H9 (cell line): ENCODE data around the gene CCDC40. TPM values are rescaled to one million over a fixed set of nuclear protein-coding genes. Genes with fewer than 3 reads are reported as not detected.

ENCODE experiments used
- DNase-seq: peaks from one replicate; pipeline ENCODE4 v3.0.0-alpha.2; 2017
- H2AFZ ChIP-seq: one replicate; pipeline ENCODE4 v1.6.1; 2013; ENCODE audit warnings: mild to moderate bottlenecking, low read length, control low read depth, moderate library complexity
- H2AK5ac ChIP-seq: 2 replicates; pipeline ENCODE4 v1.6.1; 2013; ENCODE audit warnings: low read length, control low read depth, mixed read lengths; ENCODE audit not compliant: insufficient read length
- H2BK120ac ChIP-seq: one replicate; pipeline ENCODE4 v1.6.1; 2013; ENCODE audit warnings: low read depth, mild to moderate bottlenecking, low read length, control low read depth, inconsistent platforms; ENCODE audit not compliant: poor library complexity, severe bottlenecking
- H2BK12ac ChIP-seq: 2 replicates; pipeline ENCODE4 v1.6.1; 2013; ENCODE audit warnings: low read length, control low read depth, mixed read lengths, low read depth; ENCODE audit not compliant: insufficient read length
- H2BK15ac ChIP-seq: 2 replicates; pipeline ENCODE4 v1.6.1; 2013; ENCODE audit warnings: low read depth, low read length, control low read depth
- H2BK20ac ChIP-seq: one replicate; pipeline ENCODE4 v1.6.1; 2013; ENCODE audit warnings: low read depth, mild to moderate bottlenecking, low read length, control low read depth, inconsistent platforms; ENCODE audit not compliant: poor library complexity, severe bottlenecking
- H2BK5ac ChIP-seq: 2 replicates; pipeline ENCODE4 v1.6.1; 2013; ENCODE audit warnings: low read length, control low read depth, mixed read lengths; ENCODE audit not compliant: insufficient read length
- H3K14ac ChIP-seq: 2 replicates; pipeline ENCODE4 v1.6.1; 2013; ENCODE audit warnings: low read length, control low read depth; ENCODE audit not compliant: insufficient read depth
- H3K18ac ChIP-seq: 2 replicates; pipeline ENCODE4 v1.6.1; 2013; ENCODE audit warnings: low read depth, mild to moderate bottlenecking, mixed read lengths, low read length, control low read depth; ENCODE audit not compliant: insufficient read length
- H3K23ac ChIP-seq: 2 replicates; pipeline ENCODE4 v1.6.1; 2013; ENCODE audit warnings: low read length, control low read depth, mixed read lengths, low read depth; ENCODE audit not compliant: insufficient read length
- H3K23me2 ChIP-seq: 2 replicates; pipeline ENCODE4 v1.6.1; 2013; ENCODE audit warnings: low read depth, mild to moderate bottlenecking, mixed read lengths, low read length, control low read depth; ENCODE audit not compliant: insufficient read length, poor library complexity, severe bottlenecking
- H3K27ac ChIP-seq: 2 replicates; pipeline ENCODE4 v1.5.1; 2013; ENCODE audit warnings: low read length, control low read depth, mixed read lengths, low read depth; ENCODE audit not compliant: insufficient read length
- H3K27me3 ChIP-seq: 2 replicates; pipeline ENCODE4 v1.6.1; 2013; ENCODE audit warnings: low read length, control low read depth, inconsistent platforms; ENCODE audit not compliant: insufficient read depth
- H3K4ac ChIP-seq: 2 replicates; pipeline ENCODE4 v1.6.1; 2013; ENCODE audit warnings: low read depth, mild to moderate bottlenecking, control low read depth, inconsistent platforms, low read length, moderate library complexity
- H3K4me1 ChIP-seq: 2 replicates; pipeline ENCODE4 v1.6.1; 2013; ENCODE audit warnings: low read length, control low read depth, inconsistent platforms; ENCODE audit not compliant: insufficient read depth
- H3K4me2 ChIP-seq: 2 replicates; pipeline ENCODE4 v1.6.1; 2013; ENCODE audit warnings: low read length, control low read depth, mixed read lengths; ENCODE audit not compliant: insufficient read length, insufficient read depth
- H3K56ac ChIP-seq: 2 replicates; pipeline ENCODE4 v1.6.1; 2013; ENCODE audit warnings: low read depth, mild to moderate bottlenecking, mixed read lengths, low read length, control low read depth; ENCODE audit not compliant: insufficient read length
- H3K79me1 ChIP-seq: 2 replicates; pipeline ENCODE4 v1.6.1; 2013; ENCODE audit warnings: low read depth, mild to moderate bottlenecking, moderate library complexity, low read length, control low read depth, inconsistent platforms; ENCODE audit not compliant: insufficient read depth, poor library complexity, severe bottlenecking
- H3K79me2 ChIP-seq: 2 replicates; pipeline ENCODE4 v1.6.1; 2013; ENCODE audit warnings: low read length, control low read depth, inconsistent platforms; ENCODE audit not compliant: insufficient read depth
- H3K9ac ChIP-seq: 2 replicates; pipeline ENCODE4 v1.6.1; 2013; ENCODE audit warnings: low read length, control low read depth, mixed read lengths; ENCODE audit not compliant: insufficient read length; ENCODE audit errors: extremely low read depth
- H3K9me3 ChIP-seq: one replicate; pipeline ENCODE4 v1.6.1; 2013; ENCODE audit warnings: low read depth, low read length, inconsistent platforms; ENCODE audit not compliant: control insufficient read depth
- H3T11ph ChIP-seq: one replicate; pipeline ENCODE4 v1.6.1; 2013; ENCODE audit warnings: mild to moderate bottlenecking, low read length, control low read depth, inconsistent platforms
- H4K20me1 ChIP-seq: one replicate; pipeline ENCODE4 v1.6.1; 2013; ENCODE audit not compliant: control insufficient read depth, insufficient read length, insufficient read depth
- H4K5ac ChIP-seq: 2 replicates; pipeline ENCODE4 v1.6.1; 2013; ENCODE audit warnings: low read depth, mild to moderate bottlenecking, mixed read lengths, low read length, control low read depth; ENCODE audit not compliant: insufficient read length
- H4K8ac ChIP-seq: replicated peaks from 2 replicates; pipeline ENCODE4 v1.6.1; 2013; ENCODE audit warnings: low read length, control low read depth, mixed read lengths, low read depth; ENCODE audit not compliant: insufficient read length
- H4K91ac ChIP-seq: 2 replicates; pipeline ENCODE4 v1.6.1; 2013; ENCODE audit warnings: low read depth, mild to moderate bottlenecking, moderate library complexity, mixed read lengths, low read length, control low read depth; ENCODE audit not compliant: insufficient read length
- H3K27ac Mint-ChIP-seq, 3 experiments: 2 replicates in 2 of 3; 3 replicates in 1 of 3; pipeline ENCODE4 v1.8.0; 2020 to 2021; ENCODE audit warnings: mixed read lengths in 3 of 3, mild to moderate bottlenecking in 1 of 3, moderate library complexity in 1 of 3
- H3K27me3 Mint-ChIP-seq: 2 replicates; pipeline ENCODE4 v1.8.0; 2021; ENCODE audit warnings: low read depth, mild to moderate bottlenecking, moderate library complexity, mixed read lengths
- H3K36me3 Mint-ChIP-seq, 3 experiments: 2 replicates in 2 of 3; 3 replicates in 1 of 3; pipeline ENCODE4 v1.8.0; 2020 to 2021; ENCODE audit warnings: low read depth in 3 of 3, mixed read lengths in 3 of 3; ENCODE audit not compliant: insufficient read depth in 1 of 3
- H3K4me1 Mint-ChIP-seq, 2 experiments: 2 replicates each; pipeline ENCODE4 v1.8.0; 2020; ENCODE audit warnings: mixed read lengths in 2 of 2
- H3K4me3 Mint-ChIP-seq, 2 experiments: 2 replicates in 1 of 2; 3 replicates in 1 of 2; pipeline ENCODE4 v1.8.0; 2020 to 2021; ENCODE audit warnings: mild to moderate bottlenecking in 2 of 2, mixed read lengths in 2 of 2, moderate library complexity in 1 of 2
- H3K9me3 Mint-ChIP-seq, 2 experiments: 2 replicates in 1 of 2; 3 replicates in 1 of 2; pipeline ENCODE4 v1.8.0; 2020; ENCODE audit warnings: mild to moderate bottlenecking in 2 of 2, mixed read lengths in 2 of 2, moderate library complexity in 1 of 2
- WGBS: extraction: QIAGEN DNeasy Blood & Tissue Kit; methylation state at CpG from one replicate; pipeline ENCODE4 v1.1.7; 2013; ENCODE audit warnings: missing lambda C conversion rate, low lambda C conversion rate, mixed read lengths; ENCODE audit not compliant: insufficient read length; ENCODE audit errors: extremely low coverage; 5-methylcytosine and 5-hydroxymethylcytosine counted together
- total RNA-seq: library from RNA; stranded (reverse); gene quantifications from 2 replicates; pipeline ENCODE4 v1.2.1, GENCODE V29; 2021
- TF ChIP-seq, protein P1 (sequence below): fragments of 200-600 bp; sonication (generic); conservative IDR thresholded peaks from 3 replicates; pipeline ENCODE4 v1.8.0; 2021; ENCODE audit warnings: antibody characterized with exemption, mild to moderate bottlenecking

CCDC40 gene
- total RNA-seq, 1 experiment from 2014 or later, result 8.9 TPM

DNA sequence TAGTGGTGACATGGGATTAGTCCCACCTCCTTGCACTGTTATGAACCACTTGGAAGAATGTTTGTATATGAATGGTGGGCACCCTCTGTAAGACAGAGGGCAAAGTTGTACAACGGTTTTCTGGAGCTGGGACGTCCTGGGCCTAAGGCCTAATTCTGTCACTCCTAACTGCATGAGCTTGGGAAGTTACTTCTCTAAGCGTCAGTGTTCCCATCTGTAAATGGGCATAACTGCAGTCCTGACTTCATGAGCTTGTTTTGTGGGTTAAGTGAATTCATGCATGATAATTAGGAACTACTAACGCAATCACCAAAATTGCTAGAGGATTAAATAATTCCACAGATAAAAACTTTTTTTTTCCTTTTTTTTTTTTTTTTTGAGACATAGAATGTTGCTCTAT, 2.6 kb upstream of the CCDC40 start:
- Histone ChIP-seq H4K5ac (no peak overlapping the region), H3K18ac (no peak overlapping the region), H3K4me1 (no peaks in the 10 kb centered on the region; the same call in 1 of the 2 replicates), H4K91ac (no peak overlapping the region), H3K14ac (no peak overlapping the region), H3K4me2 (no peak overlapping the region), H2AFZ (no peak overlapping the region), H2BK120ac (no peak overlapping the region), H2BK5ac (no peak overlapping the region), H3K23ac (no peak overlapping the region), H3K9ac (no peak overlapping the region), H3K9me3 (no peaks in the 10 kb centered on the region), H2AK5ac (no peak overlapping the region), H3K23me2 (peaks cover 12% of the 10 kb centered on the region), H4K20me1 (peaks cover 2% of the 10 kb centered on the region), H3K56ac (no peak overlapping the region), H3K79me2 (peaks cover 44% of the 10 kb centered on the region; the same call in 1 of the 2 replicates), H3K27ac (no peak overlapping the region), H4K8ac (no peak overlapping the region), H3T11ph (no peak overlapping the region), H2BK20ac (no peak overlapping the region), H3K79me1 (peaks cover 7% of the 10 kb centered on the region), H2BK15ac (no peak overlapping the region), H2BK12ac (no peak overlapping the region), H3K27me3 (no peaks in the 10 kb centered on the region), H3K4ac (no peak overlapping the region)
- Mint-ChIP-seq H3K36me3 (peaks cover 3 to 7% (median 4%) of the 10 kb centered on the region in 3 experiments; a peak in 5 of 7 replicates), H3K9me3 (peaks cover 0 to 2% of the 10 kb centered on the region in 2 experiments; a peak in 1 of 5 replicates), H3K4me1 (peaks cover 41 to 47% of the 10 kb centered on the region in 2 experiments), H3K27me3 (no peaks in the 10 kb centered on the region), H3K4me3 (peak overlapping the region; percentile 94 to 95), H3K27ac (no peak overlapping the region)
- DNase-seq, result peak; percentile 13
- TF ChIP-seq, protein P1, sequence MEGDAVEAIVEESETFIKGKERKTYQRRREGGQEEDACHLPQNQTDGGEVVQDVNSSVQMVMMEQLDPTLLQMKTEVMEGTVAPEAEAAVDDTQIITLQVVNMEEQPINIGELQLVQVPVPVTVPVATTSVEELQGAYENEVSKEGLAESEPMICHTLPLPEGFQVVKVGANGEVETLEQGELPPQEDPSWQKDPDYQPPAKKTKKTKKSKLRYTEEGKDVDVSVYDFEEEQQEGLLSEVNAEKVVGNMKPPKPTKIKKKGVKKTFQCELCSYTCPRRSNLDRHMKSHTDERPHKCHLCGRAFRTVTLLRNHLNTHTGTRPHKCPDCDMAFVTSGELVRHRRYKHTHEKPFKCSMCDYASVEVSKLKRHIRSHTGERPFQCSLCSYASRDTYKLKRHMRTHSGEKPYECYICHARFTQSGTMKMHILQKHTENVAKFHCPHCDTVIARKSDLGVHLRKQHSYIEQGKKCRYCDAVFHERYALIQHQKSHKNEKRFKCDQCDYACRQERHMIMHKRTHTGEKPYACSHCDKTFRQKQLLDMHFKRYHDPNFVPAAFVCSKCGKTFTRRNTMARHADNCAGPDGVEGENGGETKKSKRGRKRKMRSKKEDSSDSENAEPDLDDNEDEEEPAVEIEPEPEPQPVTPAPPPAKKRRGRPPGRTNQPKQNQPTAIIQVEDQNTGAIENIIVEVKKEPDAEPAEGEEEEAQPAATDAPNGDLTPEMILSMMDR, result no peak
- no CpG with 5 or more reads among the region's 4 CpGs for WGBS
